Stimulated activated CD4-positive, alpha-beta T cell treated with anti-CD3 and anti-CD28 coated beads, Interleukin-12 subunit alpha, Interleukin-12 subunit beta, amount 100 ng/mL, for 24 hours (primary cell): ENCODE measurements around the gene MRPL57.
"Not testable (repeated sequence)": the region's sequence is repeated elsewhere in the genome, so short reads cannot be mapped to it uniquely, and the experiment has no call there.

Source experiments
- DNase-seq, 2 experiments: peaks; one replicate each; pipeline ENCODE4 v3.0.0-alpha.2; 2020; ENCODE audit warnings: low read depth in 2 of 2

MRPL57 gene

GRCh38 chr13:21194756-21195155 is 18.3 kb downstream of the MRPL57 start:
- not testable (repeated sequence) for DNase-seq

DNA sequence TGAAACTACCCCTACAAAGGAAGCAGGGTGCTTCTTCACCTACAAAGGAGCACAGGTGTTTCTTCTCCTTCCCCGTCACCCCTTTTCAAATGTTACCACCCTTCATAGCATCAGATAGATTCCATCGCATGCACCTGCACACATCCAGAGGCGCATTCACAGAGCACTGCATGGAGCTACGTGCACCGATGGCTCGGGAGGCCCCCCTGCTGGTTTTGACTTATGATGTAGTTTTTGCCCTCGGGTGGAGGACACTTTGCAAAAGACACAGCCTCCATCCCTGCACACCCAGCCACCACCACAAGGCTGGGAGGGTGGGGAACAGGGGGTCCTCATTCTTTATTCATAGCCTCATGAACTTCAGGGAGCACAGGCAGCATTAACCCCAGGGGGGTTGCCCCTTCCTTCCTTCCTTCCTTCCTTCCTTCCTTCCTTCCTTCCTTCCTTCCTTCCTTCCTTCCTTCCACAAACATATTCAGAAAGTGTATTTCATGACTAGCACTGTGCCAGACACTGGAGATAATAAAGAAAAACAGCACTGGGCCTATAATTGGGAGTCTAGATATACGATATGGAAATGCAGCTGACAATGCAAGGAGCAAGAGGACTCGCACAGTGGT is 21.3 kb downstream of the MRPL57 start:
- not testable (repeated sequence) for DNase-seq

DNA sequence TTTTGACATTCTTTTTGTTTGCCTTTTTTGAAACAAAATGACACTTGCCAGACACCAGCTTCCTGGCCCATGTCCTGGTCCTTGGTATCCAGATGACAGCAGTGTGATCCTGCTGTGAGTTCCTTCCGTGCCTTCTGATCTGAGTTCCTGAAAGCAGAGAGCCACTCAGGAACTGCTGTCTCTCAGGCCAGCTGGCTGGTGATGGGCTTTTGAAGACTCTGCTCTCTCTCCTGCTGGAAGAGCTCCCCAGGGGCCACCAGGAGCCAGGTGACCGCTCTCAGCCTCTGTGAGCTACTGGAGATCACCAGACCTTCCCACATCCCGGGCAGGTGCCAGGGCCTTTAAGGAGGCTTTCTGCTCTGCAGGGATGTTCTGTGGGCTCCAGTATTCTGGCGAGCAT is 21.9 kb downstream of the MRPL57 start:
- not testable (repeated sequence) for DNase-seq

DNA sequence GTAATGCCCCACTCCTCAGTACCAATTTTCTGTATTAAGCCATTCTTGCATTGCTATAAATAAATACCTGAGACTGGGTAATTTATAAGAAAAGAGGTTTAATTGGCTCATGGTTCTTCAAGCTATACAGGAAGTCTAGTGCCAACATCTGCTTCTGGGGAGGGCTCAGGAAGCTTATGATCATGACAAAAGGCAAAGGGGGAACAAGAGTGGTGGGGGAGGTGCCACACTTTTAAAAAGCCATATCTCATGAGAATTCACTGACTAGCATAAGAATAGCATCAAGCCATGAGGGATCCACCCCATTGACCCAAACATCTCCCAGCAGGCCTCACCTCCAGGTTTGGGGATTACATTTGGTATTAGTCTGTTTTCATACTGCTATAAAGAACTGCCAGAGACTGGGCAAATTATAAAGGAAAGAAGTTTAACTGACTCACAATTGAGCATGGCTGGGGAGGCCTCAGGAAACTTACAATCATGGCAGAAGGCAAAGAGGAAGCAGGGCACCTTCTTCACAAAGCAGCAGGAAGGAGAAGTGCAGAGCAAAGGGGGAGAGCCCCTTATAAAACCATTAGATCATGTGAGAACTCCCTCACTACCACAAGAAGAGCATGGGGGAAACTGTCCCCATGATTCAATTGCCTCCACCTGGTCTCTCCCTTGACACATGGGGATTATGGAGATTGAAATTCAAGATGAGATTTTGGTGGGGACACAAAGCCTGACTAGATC is 25.2 kb downstream of the MRPL57 start:
- not testable (repeated sequence) for DNase-seq

DNA sequence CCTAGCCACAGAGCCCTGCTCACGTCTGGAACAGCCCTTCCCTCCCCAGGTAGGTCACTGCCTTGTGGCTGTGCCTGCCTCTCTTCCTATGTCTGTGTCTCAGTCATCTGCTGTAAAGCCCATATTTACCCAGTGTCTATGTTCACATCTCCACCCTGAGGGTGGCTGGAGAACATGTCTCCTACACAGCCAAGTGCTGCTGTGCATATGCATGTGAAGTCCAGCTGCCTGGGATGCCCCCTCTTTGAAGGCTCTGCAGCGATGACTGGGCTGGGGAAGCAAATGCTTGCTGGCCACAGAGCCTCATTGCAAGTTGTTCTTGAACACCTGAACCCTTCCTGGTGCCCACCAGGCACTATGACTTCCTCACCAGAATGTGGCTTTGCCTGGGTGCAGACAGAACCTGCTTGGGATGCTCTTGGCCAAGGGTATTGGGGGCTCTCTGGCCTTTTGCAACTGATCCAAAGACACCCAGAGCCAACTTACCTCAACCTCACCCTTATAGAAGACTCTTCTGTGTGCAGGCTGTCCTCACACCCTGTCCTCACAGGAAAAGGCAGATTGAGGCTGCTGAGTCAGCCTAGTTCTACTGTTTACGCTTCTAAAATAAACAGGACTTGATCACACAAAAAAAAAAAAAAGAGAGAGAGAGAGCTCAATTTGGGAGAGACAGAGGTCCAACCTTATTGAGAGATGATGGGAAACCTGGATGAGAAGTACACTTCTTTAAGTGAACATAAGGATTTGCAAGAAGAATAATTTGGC is 26.5 kb downstream of the MRPL57 start:
- no peak for DNase-seq

DNA sequence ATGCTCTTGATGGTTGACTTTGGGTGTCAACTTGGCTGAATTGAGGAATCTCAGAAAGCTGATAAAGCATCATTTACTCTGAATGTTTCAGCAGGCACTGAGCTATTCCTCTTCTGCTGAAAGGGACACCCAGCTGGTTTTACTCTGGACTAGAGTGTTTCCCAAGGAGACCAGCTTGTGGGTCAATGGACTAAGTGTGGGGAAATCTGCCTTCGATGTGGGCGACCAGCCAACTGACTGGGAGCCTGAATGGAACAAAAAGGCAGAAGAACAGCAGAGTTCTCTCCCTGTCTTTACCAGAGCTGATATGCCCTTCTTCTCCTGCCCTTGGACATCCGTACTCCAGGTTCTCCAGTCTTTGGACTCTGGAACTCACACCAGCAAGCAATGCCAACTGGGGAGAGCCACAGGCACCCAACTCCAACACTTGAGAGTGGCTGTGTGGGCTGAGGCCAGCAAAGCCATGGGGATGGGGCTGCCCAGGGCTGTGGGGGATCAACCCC is 32.2 kb downstream of the MRPL57 start:
- DNase-seq: no peak

GRCh38 chr13:21212138-21212775 is 35.8 kb downstream of the MRPL57 start:
- no peak for DNase-seq

GRCh38 chr13:21215419-21215818 is 39.0 kb downstream of the MRPL57 start:
- not testable (repeated sequence) for DNase-seq

DNA sequence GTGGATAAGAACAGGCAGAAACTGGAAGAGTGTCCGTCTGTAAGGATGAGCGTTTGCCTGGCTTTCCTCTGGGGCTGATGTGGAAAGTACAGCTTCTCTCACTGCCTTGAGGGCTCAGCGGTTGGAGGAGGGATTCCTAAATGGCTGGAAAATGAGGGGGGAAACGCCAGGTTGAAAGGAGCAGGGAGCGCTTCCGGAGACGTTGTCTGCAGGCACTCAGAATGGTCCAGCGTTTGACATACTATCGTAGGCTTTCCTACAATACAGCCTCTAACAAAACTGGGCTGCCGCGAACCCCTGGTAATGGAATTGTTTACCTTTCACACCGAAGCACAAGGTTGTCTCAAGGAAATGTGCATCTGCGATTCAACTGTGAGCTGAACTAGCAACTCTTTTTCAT is 39.9 kb downstream of the MRPL57 start:
- no peak for DNase-seq

- DNase-seq: no peak
These were observed 42.0 kb downstream of the MRPL57 start for GRCh38 chr13:21218351-21219035.

DNA sequence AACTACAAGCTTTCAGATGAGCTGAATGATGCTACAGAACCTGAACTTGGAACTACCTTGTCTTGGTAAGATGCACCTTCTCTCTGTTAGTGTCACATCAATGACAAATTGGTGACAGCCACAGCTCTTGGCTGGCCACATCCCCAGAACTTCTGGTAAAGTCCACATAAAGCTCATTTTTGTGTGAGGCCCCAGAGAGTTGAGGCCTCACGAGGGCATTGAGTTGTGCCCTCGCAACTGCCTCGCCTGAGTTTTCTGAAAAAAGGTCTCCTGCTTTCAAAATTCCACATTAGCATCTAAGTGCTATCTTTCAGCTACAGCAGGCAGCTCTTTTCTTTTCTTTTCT is 42.6 kb downstream of the MRPL57 start:
- no peak for DNase-seq

DNA sequence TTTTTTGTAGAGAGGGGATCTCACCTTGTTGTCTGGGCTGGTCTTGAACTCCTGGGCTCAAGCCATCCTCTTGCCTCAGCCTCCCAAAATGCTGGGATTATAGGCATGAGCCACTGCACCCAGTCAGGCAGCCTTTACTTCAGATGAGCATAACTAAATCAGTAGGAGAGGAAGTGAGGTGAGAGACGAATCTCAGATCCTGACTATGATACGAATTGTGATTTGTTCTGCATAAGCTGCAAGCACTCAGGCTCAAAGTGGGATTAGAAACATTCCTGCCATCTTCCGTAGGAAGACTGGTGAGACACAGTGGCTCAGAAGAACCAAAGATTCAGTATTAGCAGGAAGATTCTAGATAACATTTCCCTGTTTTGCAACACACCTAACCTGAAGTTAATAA is 43.3 kb downstream of the MRPL57 start:
- DNase-seq: not testable (repeated sequence)

DNA sequence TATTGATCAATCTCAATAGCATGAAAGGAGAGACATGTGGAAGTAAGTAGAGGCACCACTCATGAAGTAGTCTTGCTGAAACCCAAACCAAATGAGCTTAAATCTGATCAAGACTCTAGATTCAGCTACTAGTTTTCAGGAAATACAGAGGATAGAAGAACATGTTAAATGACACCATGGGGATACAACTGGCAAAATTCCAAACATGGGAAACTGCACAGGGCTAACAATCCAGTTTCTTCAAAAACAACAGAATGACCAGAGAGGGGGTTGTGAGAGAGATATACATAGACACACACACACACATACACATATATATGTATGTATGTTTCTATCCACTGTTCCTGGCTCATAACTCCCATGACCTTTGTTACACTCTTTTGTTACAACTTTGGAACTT is 44.8 kb downstream of the MRPL57 start:
- no peak for DNase-seq

DNA sequence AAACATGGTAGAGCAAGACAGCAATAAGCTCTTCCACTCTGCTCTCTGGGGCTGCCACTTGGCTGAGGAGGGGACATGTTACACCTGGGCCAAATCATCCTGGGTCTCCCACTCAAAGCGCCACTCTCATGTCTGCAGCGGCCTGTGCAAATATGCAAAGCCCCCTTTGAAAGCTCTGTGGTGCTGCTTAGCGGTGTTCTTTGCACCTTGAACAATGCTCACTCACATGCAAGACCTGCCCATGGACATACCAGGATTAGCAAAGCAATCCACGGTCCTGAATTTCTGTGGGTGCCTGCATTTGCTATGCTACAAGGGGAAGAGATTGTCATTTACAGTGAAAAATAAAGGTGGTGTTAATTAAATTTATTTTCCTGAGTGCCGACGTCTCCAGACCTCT is 48.6 kb downstream of the MRPL57 start:
- no peak for DNase-seq

DNA sequence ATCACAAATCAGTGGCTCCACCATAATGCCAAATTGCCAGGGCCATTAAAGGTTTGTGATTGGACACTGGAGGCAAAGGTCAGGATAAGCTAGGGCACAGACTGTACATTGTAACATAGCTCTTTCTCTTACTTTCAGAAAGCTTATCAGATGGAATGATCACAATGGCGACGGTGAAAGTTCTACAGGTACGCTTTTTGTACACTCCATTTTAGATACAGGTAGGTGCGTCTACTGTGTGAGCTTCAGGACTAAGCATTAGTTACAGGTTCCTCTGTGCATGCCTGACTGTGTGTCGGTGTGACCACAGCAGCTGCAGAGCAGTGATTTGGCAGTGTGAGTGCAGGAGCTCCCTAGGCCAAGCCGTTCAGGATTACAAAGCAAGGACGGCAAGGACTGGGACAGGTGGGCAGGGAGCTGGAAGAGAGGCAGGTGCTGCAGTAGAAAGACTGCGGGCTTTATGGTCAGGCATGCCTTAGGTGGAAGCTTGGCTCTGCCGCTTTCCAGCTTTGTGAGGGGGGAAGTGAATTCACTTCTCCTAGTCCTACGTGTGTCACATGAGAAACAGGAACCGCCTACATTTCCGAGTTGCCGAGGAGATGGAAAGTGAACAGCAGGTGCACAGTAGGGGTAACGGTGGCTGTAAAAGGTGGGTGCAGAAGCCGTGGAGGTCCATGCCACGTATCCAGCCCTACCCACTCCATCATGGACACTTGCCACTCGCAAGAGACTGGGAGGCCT is 49.6 kb downstream of the MRPL57 start:
- DNase-seq: no peak

DNA sequence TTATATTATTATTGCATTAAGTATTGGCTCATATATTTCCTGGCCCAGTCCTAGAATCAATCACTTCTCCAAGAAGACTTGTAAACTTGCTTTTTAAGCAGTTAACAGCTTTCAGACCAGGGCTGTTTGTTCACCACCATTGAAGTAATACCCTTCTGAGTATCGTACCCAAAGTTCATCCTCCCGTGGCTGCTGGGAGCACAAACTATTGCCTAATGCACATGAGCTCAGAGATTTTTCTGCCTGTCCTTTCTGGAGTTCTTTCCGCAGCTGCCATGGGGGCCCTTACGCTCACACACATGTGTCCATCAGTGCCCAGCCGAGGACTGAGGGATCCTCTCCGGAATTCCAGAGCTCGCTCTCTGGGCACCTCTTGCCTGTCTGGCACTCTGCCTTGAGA is 51.5 kb downstream of the MRPL57 start:
- DNase-seq: no peak
